CD8-positive, alpha-beta memory T cell (primary cell): ENCODE results near the gene EXD3. TPM values are rescaled to one million over a fixed set of nuclear protein-coding genes. Genes with fewer than 3 reads are reported as not detected.

Experiments
- CTCF ChIA-PET: fragments of 350-600 bp; sonication (Branson Sonifier 250); formaldehyde crosslinking; loops from one replicate; lab custom pipeline; 2021; ENCODE audit warnings: antibody characterized with exemption; lab: Charles Lee
- POLR2A ChIA-PET: fragments of 350-600 bp; sonication (Branson Sonifier 250); formaldehyde crosslinking; loops from one replicate; lab custom pipeline; 2021; ENCODE audit warnings: antibody characterized with exemption; lab: Charles Lee
- DNase-seq, 5 donors: peaks; one replicate each; pipeline versions ENCODE4 v3.0.0 to v3.0.0-alpha.2; 2020 to 2022; ENCODE audit warnings: mixed read lengths in 1 of 5
- H3K27ac ChIP-seq: one replicate; pipeline ENCODE4 v1.7.0; 2013; ENCODE audit warnings: low read depth, mild to moderate bottlenecking, low read length, moderate library complexity
- H3K27me3 ChIP-seq: 2 replicates; pipeline ENCODE4 v1.7.0; 2013; ENCODE audit warnings: low read length, mild to moderate bottlenecking; ENCODE audit not compliant: insufficient read depth, poor library complexity, severe bottlenecking
- H3K36me3 ChIP-seq: 2 replicates; pipeline ENCODE4 v1.7.0; 2013; ENCODE audit warnings: mild to moderate bottlenecking, low read length, moderate library complexity; ENCODE audit not compliant: insufficient read depth
- H3K4me1 ChIP-seq: 2 replicates; pipeline ENCODE4 v1.7.0; 2013; ENCODE audit warnings: mild to moderate bottlenecking, low read length, moderate library complexity; ENCODE audit not compliant: insufficient read depth
- H3K4me3 ChIP-seq: 2 replicates; pipeline ENCODE4 v1.7.0; 2013; ENCODE audit warnings: mild to moderate bottlenecking, low read length
- H3K9me3 ChIP-seq: 2 replicates; pipeline ENCODE4 v1.7.0; 2013; ENCODE audit warnings: mild to moderate bottlenecking, low read length
- H3K27ac Mint-ChIP-seq, 8 donors: one replicate each; pipeline ENCODE4 v1.8.0; 2020 to 2021; ENCODE audit warnings: mixed read lengths in 8 of 8, mild to moderate bottlenecking in 6 of 8, inconsistent platforms in 3 of 8, moderate library complexity in 3 of 8
- H3K27me3 Mint-ChIP-seq, 2 donors: one replicate each; pipeline ENCODE4 v1.8.0; 2020 to 2021; ENCODE audit warnings: mixed read lengths in 2 of 2, mild to moderate bottlenecking in 1 of 2, moderate library complexity in 1 of 2
- H3K36me3 Mint-ChIP-seq, 3 donors: one replicate each; pipeline ENCODE4 v1.8.0; 2020 to 2021; ENCODE audit warnings: mixed read lengths in 3 of 3, inconsistent platforms in 1 of 3, mild to moderate bottlenecking in 1 of 3
- H3K4me1 Mint-ChIP-seq, 3 donors: one replicate each; pipeline ENCODE4 v1.8.0; 2020 to 2021; ENCODE audit warnings: mixed read lengths in 3 of 3, inconsistent platforms in 1 of 3, mild to moderate bottlenecking in 1 of 3
- H3K4me3 Mint-ChIP-seq, 7 donors: one replicate each; pipeline ENCODE4 v1.8.0; 2020 to 2021; ENCODE audit warnings: mixed read lengths in 7 of 7, mild to moderate bottlenecking in 6 of 7, moderate library complexity in 4 of 7, inconsistent platforms in 2 of 7
- H3K9me3 Mint-ChIP-seq, 5 donors: one replicate each; pipeline ENCODE4 v1.8.0; 2020 to 2022; ENCODE audit warnings: mixed read lengths in 5 of 5, mild to moderate bottlenecking in 3 of 5, moderate library complexity in 2 of 5, inconsistent platforms in 1 of 5
- polyA plus RNA-seq: library from polyadenylated mRNA; unstranded; fragments of 300-500 nt; fragmentation: Illumina TruSeq; gene quantifications from one replicate; pipeline ENCODE4 v1.2.3, GENCODE V29; 2021
- total RNA-seq, 2 experiments: library from RNA; stranded (reverse); gene quantifications; one replicate each; pipeline ENCODE4 v1.2.3, GENCODE V29; 2021

Gene EXD3
- total and polyA plus RNA-seq, 3 experiments from 2014 or later: 4.8 to 6.7 (median 6.6) TPM

- POLR2A ChIA-PET: no interaction called here
- H3K27ac Mint-ChIP-seq: peak overlapping the region in 2 of 8 donors; percentile 6 to 43
- H3K27me3 Mint-ChIP-seq: peaks cover 4 to 5% of the 10 kb centered on the region in 2 donors
- Histone ChIP-seq H3K27ac (no peak overlapping the region), H3K27me3 (no peaks in the 10 kb centered on the region), H3K9me3 (no peaks in the 10 kb centered on the region), H3K4me1 (peaks cover 14% of the 10 kb centered on the region), H3K4me3 (no peak overlapping the region), H3K36me3 (no peaks in the 10 kb centered on the region)
- peaks cover 6 to 21% (median 10%) of the 10 kb centered on the region in 3 donors for H3K4me1 Mint-ChIP-seq
- peaks cover 5 to 42% (median 14%) of the 10 kb centered on the region in 3 donors for H3K36me3 Mint-ChIP-seq
- DNase-seq: no peak
- H3K4me3 Mint-ChIP-seq: peak overlapping the region in 2 of 7 donors; percentile 32 to 70
- H3K9me3 Mint-ChIP-seq: no peaks in the 10 kb centered on the region
- CTCF ChIA-PET: interaction anchor here (1.4 kb wide), 1 partner anchor 35 kb away, joined by 3 read pairs; no protein-coding TSS in a partner anchor
Measured at GRCh38 chr9:137271696-137272076, 151.3 kb downstream of the EXD3 start.

GRCh38 chr9:137270929-137271695 is 151.8 kb downstream of the EXD3 start:
- CTCF ChIA-PET: interaction anchor here (1.4 kb wide), 1 partner anchor 35 kb away, joined by 3 read pairs; no protein-coding TSS in a partner anchor
- Histone ChIP-seq H3K9me3 (no peaks in the 10 kb centered on the region), H3K27ac (no peak overlapping the region), H3K4me1 (peaks cover 14% of the 10 kb centered on the region), H3K27me3 (no peaks in the 10 kb centered on the region), H3K36me3 (peaks cover 3% of the 10 kb centered on the region), H3K4me3 (no peak overlapping the region)
- Mint-ChIP-seq H3K27me3 (peaks cover 4 to 5% of the 10 kb centered on the region in 2 donors), H3K9me3 (no peaks in the 10 kb centered on the region), H3K4me1 (peaks cover 6 to 18% (median 10%) of the 10 kb centered on the region in 3 donors), H3K36me3 (peaks cover 5 to 46% (median 14%) of the 10 kb centered on the region in 3 donors), H3K4me3 (peak overlapping the region in 2 of 7 donors; percentile 20 to 32), H3K27ac (peak overlapping the region in 3 of 8 donors; percentile 6 to 75 (median 43))
- POLR2A ChIA-PET: no interaction called here
- peak in 2 of 5 donors; percentile 24 to 71 for DNase-seq

GRCh38 chr9:137269231-137269772 is 153.7 kb downstream of the EXD3 start:
- Mint-ChIP-seq H3K4me3 (no peak overlapping the region), H3K27ac (no peak overlapping the region), H3K9me3 (no peaks in the 10 kb centered on the region), H3K27me3 (no peaks in the 10 kb centered on the region), H3K4me1 (peaks cover 6 to 11% (median 10%) of the 10 kb centered on the region in 3 donors), H3K36me3 (peaks cover 5 to 57% (median 15%) of the 10 kb centered on the region in 3 donors)
- H3K27me3 ChIP-seq: no peaks in the 10 kb centered on the region
- POLR2A ChIA-PET: no interaction called here
- peaks cover 4% of the 10 kb centered on the region for H3K36me3 ChIP-seq
- DNase-seq: no peak
- H3K9me3 ChIP-seq: no peaks in the 10 kb centered on the region
- CTCF ChIA-PET: no interaction called here
- no peak overlapping the region for H3K4me3 ChIP-seq
- H3K4me1 ChIP-seq: peaks cover 14% of the 10 kb centered on the region
- peak overlapping the region; percentile 5 for H3K27ac ChIP-seq

- H3K4me1 Mint-ChIP-seq: peaks cover 6 to 11% (median 10%) of the 10 kb centered on the region in 3 donors
- Histone ChIP-seq H3K4me3 (no peak overlapping the region), H3K36me3 (peaks cover 4% of the 10 kb centered on the region), H3K27me3 (no peaks in the 10 kb centered on the region), H3K9me3 (no peaks in the 10 kb centered on the region), H3K27ac (peak overlapping the region; percentile 5), H3K4me1 (peaks cover 14% of the 10 kb centered on the region)
- H3K27ac Mint-ChIP-seq: peak overlapping the region in 1 of 8 donors; percentile 26
- POLR2A ChIA-PET: no interaction called here
- H3K27me3 Mint-ChIP-seq: no peaks in the 10 kb centered on the region
- CTCF ChIA-PET: no interaction called here
- DNase-seq: no peak
- no peak overlapping the region for H3K4me3 Mint-ChIP-seq
- H3K36me3 Mint-ChIP-seq: peaks cover 5 to 64% (median 15%) of the 10 kb centered on the region in 3 donors
- no peaks in the 10 kb centered on the region for H3K9me3 Mint-ChIP-seq
Measured at GRCh38 chr9:137268538-137269201, 154.3 kb downstream of the EXD3 start.

- H3K4me3 Mint-ChIP-seq: no peak overlapping the region
- POLR2A ChIA-PET: no interaction called here
Measured at GRCh38 chr9:137267933-137268355, 155.0 kb downstream of the EXD3 start.

GRCh38 chr9:137266585-137267453 is 156.1 kb downstream of the EXD3 start:
- ChIA-PET POLR2A (interaction anchor here (0.6 kb wide), 1 partner anchor 19 kb away, joined by 3 read pairs; no protein-coding TSS in a partner anchor), CTCF (no interaction called here)
- DNase-seq: no peak
- Histone ChIP-seq H3K27me3 (no peaks in the 10 kb centered on the region), H3K27ac (no peak overlapping the region), H3K36me3 (peaks cover 4% of the 10 kb centered on the region), H3K9me3 (no peaks in the 10 kb centered on the region), H3K4me3 (no peak overlapping the region), H3K4me1 (peaks cover 9% of the 10 kb centered on the region)
- no peaks in the 10 kb centered on the region for H3K27me3 Mint-ChIP-seq
- peaks cover 6 to 11% (median 11%) of the 10 kb centered on the region in 3 donors for H3K4me1 Mint-ChIP-seq
- H3K36me3 Mint-ChIP-seq: peaks cover 5 to 68% (median 14%) of the 10 kb centered on the region in 3 donors
- H3K27ac Mint-ChIP-seq: peak overlapping the region in 1 of 8 donors; percentile 42
- H3K4me3 Mint-ChIP-seq: no peak overlapping the region
- no peaks in the 10 kb centered on the region for H3K9me3 Mint-ChIP-seq

More at GRCh38 chr9:137267933-137268355, 155.0 kb downstream of the EXD3 start:
- Histone ChIP-seq H3K27me3 (no peaks in the 10 kb centered on the region), H3K36me3 (peaks cover 4% of the 10 kb centered on the region), H3K4me3 (no peak overlapping the region), H3K27ac (peak overlapping the region; percentile 5), H3K4me1 (peaks cover 14% of the 10 kb centered on the region), H3K9me3 (no peaks in the 10 kb centered on the region)
- Mint-ChIP-seq H3K27me3 (no peaks in the 10 kb centered on the region), H3K36me3 (peaks cover 5 to 65% (median 13%) of the 10 kb centered on the region in 3 donors), H3K4me1 (peaks cover 6 to 11% (median 10%) of the 10 kb centered on the region in 3 donors), H3K9me3 (no peaks in the 10 kb centered on the region), H3K27ac (peak overlapping the region in 2 of 8 donors; percentile 25 to 75)
- CTCF ChIA-PET: no interaction called here
- DNase-seq: no peak

- DNase-seq: no peak
- Mint-ChIP-seq H3K27ac (no peak overlapping the region), H3K36me3 (peaks cover 5 to 68% (median 13%) of the 10 kb centered on the region in 3 donors), H3K27me3 (no peaks in the 10 kb centered on the region), H3K4me1 (peaks cover 4 to 10% (median 7%) of the 10 kb centered on the region in 3 donors), H3K4me3 (no peak overlapping the region), H3K9me3 (no peaks in the 10 kb centered on the region)
- Histone ChIP-seq H3K27me3 (no peaks in the 10 kb centered on the region), H3K4me3 (no peak overlapping the region), H3K36me3 (peaks cover 4% of the 10 kb centered on the region), H3K4me1 (peaks cover 3% of the 10 kb centered on the region), H3K27ac (no peak overlapping the region), H3K9me3 (no peaks in the 10 kb centered on the region)
- POLR2A ChIA-PET: no interaction called here
- CTCF ChIA-PET: interaction anchor here (1.0 kb wide), 1 partner anchor 29 kb away, joined by 4 read pairs; no protein-coding TSS in a partner anchor
Measured at GRCh38 chr9:137266162-137266527, 156.8 kb downstream of the EXD3 start.
